ENCODE results near the gene CFAP299.
"Not testable (repeated sequence)": the region's sequence is repeated elsewhere in the genome, so short reads cannot be mapped to it uniquely, and the experiment has no call there.

CFAP299 gene

DNA sequence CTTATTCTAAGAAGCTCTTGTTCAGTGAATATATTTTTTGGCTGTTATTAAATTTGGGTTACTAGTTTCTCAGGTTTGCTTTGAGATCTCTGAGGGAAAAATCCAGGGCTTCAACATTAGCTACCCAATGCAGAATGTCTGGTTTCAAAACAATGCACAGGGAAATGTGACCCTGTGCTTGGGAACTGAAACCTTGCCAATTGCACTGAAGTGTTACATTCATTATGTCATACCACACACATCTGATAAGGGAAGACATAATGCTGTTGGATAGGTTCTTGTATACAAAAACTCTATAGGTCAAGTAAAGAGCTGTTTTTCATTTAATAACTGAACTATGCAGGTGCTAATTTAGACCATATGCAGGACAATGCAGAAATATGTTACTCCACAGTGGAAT, 349.7 kb downstream of the CFAP299 start:
- no peaks in the 10 kb centered on the region for H3K36me3 ChIP-seq (ENCODE audit: control insufficient read depth in 1 of 2, insufficient read depth in 2 of 2, low read length in 2 of 2)
- no peak overlapping the region for H3K4me3 ChIP-seq (ENCODE audit: low read depth in 1 of 2, low read length in 2 of 2)
- H3K4me1 ChIP-seq (ENCODE audit: control insufficient read depth in 1 of 2, insufficient read depth in 2 of 2, low read length in 2 of 2) = peaks cover 0 to 3% of the 10 kb centered on the region in 2 donors
- no peaks in the 10 kb centered on the region for H3K9me3 ChIP-seq (ENCODE audit: control insufficient read depth in 1 of 2, low read length in 2 of 2)
- H3K27ac ChIP-seq (ENCODE audit: low read length) = no peak overlapping the region
- no peaks in the 10 kb centered on the region for H3K27me3 ChIP-seq (ENCODE audit: low read depth, low read length)

DNA sequence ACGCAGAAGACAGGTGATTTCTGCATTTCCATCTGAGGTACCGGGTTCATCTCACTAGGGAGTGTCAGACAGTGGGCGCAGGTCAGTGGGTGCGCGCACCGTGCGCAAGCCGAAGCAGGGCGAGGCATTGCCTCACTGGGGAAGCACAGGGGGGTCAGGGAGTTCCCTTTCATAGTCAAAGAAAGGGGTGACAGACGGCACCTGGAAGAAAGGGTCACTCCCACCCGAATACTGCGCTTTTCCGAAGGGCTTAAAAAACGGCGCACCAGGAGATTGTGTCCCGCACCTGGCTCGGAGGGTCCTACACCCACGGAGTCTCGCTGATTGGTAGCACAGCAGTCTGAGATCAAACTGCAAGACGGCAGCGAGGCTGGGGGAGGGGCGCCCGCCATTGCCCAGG, 352.2 kb downstream of the CFAP299 start:
- not testable (repeated sequence) for H3K4me1 ChIP-seq (ENCODE audit: control insufficient read depth in 1 of 2, insufficient read depth in 2 of 2, low read length in 2 of 2); H3K27me3 ChIP-seq (ENCODE audit: low read depth, low read length); H3K4me3 ChIP-seq (ENCODE audit: low read depth in 1 of 2, low read length in 2 of 2); H3K36me3 ChIP-seq (ENCODE audit: control insufficient read depth in 1 of 2, insufficient read depth in 2 of 2, low read length in 2 of 2); H3K27ac ChIP-seq (ENCODE audit: low read length); H3K9me3 ChIP-seq (ENCODE audit: control insufficient read depth in 1 of 2, low read length in 2 of 2)

DNA sequence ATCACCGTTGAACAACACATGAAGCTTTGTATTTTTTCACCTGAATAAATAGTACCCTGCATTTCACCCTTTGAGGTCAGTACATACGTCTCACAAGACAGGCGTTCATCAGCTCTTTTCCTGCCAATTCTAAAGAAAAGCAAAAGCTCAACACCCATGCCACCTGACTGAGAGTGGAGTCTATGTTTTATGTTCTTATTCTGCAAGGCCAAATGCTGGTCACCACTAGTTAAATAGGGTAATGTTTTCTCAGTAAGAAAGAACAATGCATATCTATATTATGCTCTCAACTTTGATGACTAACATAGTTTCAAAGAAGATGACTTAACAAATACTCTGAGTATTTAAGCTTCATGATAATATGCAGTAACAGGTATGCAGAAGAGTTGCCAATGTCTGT, 358.6 kb downstream of the CFAP299 start:
- Histone ChIP-seq H3K27me3 (ENCODE audit: low read depth, low read length) (no peaks in the 10 kb centered on the region), H3K36me3 (ENCODE audit: control insufficient read depth in 1 of 2, insufficient read depth in 2 of 2, low read length in 2 of 2) (no peaks in the 10 kb centered on the region), H3K9me3 (ENCODE audit: control insufficient read depth in 1 of 2, low read length in 2 of 2) (no peaks in the 10 kb centered on the region), H3K4me1 (ENCODE audit: control insufficient read depth in 1 of 2, insufficient read depth in 2 of 2, low read length in 2 of 2) (no peaks in the 10 kb centered on the region), H3K4me3 (ENCODE audit: low read depth in 1 of 2, low read length in 2 of 2) (no peak overlapping the region), H3K27ac (ENCODE audit: low read length) (no peak overlapping the region)

DNA sequence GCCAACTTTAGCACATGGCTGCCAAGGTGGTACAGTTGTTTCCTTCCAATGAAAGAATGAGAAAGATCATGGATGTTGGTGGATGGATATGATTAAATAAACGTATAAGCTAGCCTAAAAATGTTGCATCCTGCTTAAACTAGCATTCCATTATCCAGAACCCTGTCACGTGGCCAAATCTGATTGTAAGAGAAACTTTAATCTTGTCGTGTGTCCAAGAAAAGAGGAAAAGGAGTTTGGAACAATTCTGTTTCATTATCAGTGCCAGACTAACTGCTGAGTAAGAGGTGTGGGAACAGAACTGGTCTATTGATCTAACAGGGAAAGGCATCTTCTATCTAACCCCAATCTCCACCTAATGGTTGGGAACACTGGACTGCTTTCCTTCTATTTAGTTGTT, 369.8 kb downstream of the CFAP299 start:
- H3K27me3 ChIP-seq (ENCODE audit: low read depth, low read length) = no peaks in the 10 kb centered on the region
- H3K4me3 ChIP-seq (ENCODE audit: low read depth in 1 of 2, low read length in 2 of 2) = no peak overlapping the region
- no peaks in the 10 kb centered on the region for H3K36me3 ChIP-seq (ENCODE audit: control insufficient read depth in 1 of 2, insufficient read depth in 2 of 2, low read length in 2 of 2)
- H3K27ac ChIP-seq (ENCODE audit: low read length) = no peak overlapping the region
- peaks cover 0 to 8% of the 10 kb centered on the region in 2 donors for H3K4me1 ChIP-seq (ENCODE audit: control insufficient read depth in 1 of 2, insufficient read depth in 2 of 2, low read length in 2 of 2)
- no peaks in the 10 kb centered on the region for H3K9me3 ChIP-seq (ENCODE audit: control insufficient read depth in 1 of 2, low read length in 2 of 2)

DNA sequence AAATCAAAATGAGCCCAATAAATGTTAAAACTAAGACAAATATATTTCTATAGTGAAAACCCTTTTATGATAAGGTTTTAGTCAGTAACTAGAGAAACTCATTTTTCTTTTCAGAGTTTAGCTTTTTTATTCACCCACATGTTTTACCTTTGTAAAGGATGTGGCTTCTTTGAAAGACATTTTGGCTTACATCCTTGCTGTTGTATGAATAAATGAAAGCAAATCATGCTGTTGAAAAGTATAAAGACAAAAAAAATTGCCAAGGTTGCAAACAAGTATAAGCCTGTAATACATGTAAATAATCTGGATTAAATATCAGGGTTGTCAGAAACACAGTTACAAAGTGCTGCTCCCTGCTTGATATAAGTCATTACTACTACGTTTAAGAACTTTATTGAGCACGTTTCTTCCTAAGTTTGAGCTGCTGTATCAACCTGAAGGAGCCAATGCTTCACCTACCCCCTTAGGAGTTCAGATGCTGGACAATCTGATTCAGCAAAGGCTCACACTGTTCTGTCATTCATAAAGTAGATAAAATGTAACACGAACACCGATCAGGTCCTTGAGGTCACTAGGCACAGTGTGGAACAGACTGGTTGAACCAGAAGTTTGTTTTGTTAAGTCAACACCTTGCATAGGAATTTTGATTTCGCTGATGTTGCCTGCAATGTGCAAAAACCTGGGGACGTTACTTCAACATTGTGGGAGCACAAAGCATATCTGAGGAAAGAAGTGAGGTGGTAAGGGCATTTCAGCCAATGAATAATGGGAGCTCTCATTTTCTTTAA, 373.7 kb downstream of the CFAP299 start:
- Histone ChIP-seq H3K36me3 (ENCODE audit: control insufficient read depth in 1 of 2, insufficient read depth in 2 of 2, low read length in 2 of 2) (no peaks in the 10 kb centered on the region), H3K9me3 (ENCODE audit: control insufficient read depth in 1 of 2, low read length in 2 of 2) (no peaks in the 10 kb centered on the region), H3K27ac (ENCODE audit: low read length) (no peak overlapping the region), H3K4me3 (ENCODE audit: low read depth in 1 of 2, low read length in 2 of 2) (no peak overlapping the region), H3K4me1 (ENCODE audit: control insufficient read depth in 1 of 2, insufficient read depth in 2 of 2, low read length in 2 of 2) (no peaks in the 10 kb centered on the region), H3K27me3 (ENCODE audit: low read depth, low read length) (no peaks in the 10 kb centered on the region)

DNA sequence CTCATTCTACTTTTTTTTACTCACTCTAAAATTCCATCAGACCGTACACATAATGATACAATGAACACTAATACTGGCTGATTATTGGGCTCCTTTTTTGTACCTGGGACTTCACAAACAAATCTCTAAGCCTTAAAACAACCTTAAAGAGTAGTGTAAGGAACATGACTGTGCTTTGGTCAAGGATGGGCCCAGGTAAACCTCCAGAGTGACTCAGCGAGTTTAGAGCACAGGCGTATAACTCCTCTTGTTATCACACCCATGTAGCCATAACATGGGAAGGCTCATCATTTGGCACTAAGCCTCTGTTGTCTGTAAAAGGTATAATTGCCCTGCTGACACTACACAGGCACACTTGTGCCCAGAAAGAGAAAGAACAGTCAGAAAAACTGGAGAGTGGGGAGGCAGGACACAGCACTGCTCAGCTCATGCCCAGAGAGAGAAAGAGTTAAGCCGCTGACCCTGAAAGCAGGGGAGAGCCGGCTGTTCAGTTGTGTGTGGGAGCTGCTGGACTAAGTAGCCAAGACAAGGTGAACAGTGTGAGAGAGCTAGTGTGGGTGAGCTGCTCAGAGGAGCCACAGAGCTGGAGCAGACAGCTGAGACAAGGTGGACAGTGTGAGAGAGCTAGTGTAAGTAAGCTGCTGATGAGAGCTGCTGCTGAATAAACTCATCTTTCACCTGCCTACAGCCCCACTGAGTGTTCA, 375.4 kb downstream of the CFAP299 start:
- Histone ChIP-seq H3K27me3 (ENCODE audit: low read depth, low read length) (no peaks in the 10 kb centered on the region), H3K4me3 (ENCODE audit: low read depth in 1 of 2, low read length in 2 of 2) (no peak overlapping the region), H3K27ac (ENCODE audit: low read length) (no peak overlapping the region), H3K4me1 (ENCODE audit: control insufficient read depth in 1 of 2, insufficient read depth in 2 of 2, low read length in 2 of 2) (no peaks in the 10 kb centered on the region), H3K9me3 (ENCODE audit: control insufficient read depth in 1 of 2, low read length in 2 of 2) (no peaks in the 10 kb centered on the region), H3K36me3 (ENCODE audit: control insufficient read depth in 1 of 2, insufficient read depth in 2 of 2, low read length in 2 of 2) (no peaks in the 10 kb centered on the region)

DNA sequence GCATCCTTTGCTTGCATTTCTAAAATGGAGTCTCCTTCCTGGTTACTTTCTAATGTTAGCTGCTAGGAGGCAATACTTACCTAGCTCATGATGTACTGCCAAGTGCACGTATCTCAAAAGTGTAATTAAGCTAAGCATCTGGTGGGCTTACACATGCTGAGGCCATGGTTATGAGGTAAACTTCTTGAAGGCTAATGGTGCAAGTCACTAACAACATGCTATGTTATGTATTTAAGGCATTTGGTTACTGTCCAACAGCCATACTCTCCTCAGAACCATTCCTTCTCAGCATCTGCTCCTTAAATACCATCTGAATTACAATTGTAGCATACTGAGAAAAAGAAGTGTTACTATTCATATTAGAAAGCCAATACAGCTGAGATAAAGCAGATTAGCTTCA, 376.4 kb downstream of the CFAP299 start:
- Histone ChIP-seq H3K36me3 (ENCODE audit: control insufficient read depth in 1 of 2, insufficient read depth in 2 of 2, low read length in 2 of 2) (no peaks in the 10 kb centered on the region), H3K4me1 (ENCODE audit: control insufficient read depth in 1 of 2, insufficient read depth in 2 of 2, low read length in 2 of 2) (peaks cover 0 to 7% of the 10 kb centered on the region in 2 donors), H3K27ac (ENCODE audit: low read length) (no peak overlapping the region), H3K9me3 (ENCODE audit: control insufficient read depth in 1 of 2, low read length in 2 of 2) (no peaks in the 10 kb centered on the region), H3K4me3 (ENCODE audit: low read depth in 1 of 2, low read length in 2 of 2) (no peak overlapping the region), H3K27me3 (ENCODE audit: low read depth, low read length) (no peaks in the 10 kb centered on the region)

DNA sequence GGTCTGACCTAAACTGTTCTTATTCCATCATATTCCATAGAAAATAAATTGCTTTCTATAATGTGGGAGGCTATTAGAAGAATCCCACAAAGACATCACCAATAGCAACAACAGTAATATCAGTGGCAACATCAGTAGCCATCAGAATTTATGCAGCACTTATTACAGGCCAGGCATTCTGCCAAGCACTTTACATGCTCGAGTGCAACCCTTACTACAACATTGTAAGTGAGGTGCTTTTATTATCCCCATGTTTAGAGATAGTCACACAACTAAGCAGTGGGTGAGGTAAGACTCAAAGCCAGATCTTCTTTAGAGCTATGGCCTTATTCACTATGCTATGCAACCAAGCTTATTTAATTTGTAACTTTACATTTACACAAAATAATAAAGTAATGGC, 377.9 kb downstream of the CFAP299 start:
- Histone ChIP-seq H3K27ac (ENCODE audit: low read length) (no peak overlapping the region), H3K4me1 (ENCODE audit: control insufficient read depth in 1 of 2, insufficient read depth in 2 of 2, low read length in 2 of 2) (peaks cover 0 to 9% of the 10 kb centered on the region in 2 donors), H3K4me3 (ENCODE audit: low read depth in 1 of 2, low read length in 2 of 2) (no peak overlapping the region), H3K36me3 (ENCODE audit: control insufficient read depth in 1 of 2, insufficient read depth in 2 of 2, low read length in 2 of 2) (no peaks in the 10 kb centered on the region), H3K27me3 (ENCODE audit: low read depth, low read length) (no peaks in the 10 kb centered on the region), H3K9me3 (ENCODE audit: control insufficient read depth in 1 of 2, low read length in 2 of 2) (no peaks in the 10 kb centered on the region)

DNA sequence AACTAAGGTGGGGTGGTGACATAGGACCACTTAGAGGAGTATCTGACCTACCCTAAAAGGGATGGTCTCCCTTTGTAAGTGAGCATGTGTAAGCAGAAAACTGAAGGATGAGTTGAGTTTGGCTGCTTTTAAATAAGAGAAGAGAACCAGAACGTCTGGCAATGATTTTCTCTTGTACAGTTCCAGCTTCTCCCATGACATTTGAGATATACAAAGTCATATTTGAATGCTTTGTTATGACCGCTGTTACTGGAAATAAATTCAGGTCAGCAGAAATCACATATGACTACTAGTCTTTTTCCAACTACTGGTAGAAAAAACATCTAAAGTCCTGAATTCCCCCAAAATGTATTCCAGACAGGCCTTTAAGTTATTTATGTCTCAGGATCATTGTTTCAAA, 381.7 kb downstream of the CFAP299 start:
- Histone ChIP-seq H3K4me1 (ENCODE audit: control insufficient read depth in 1 of 2, insufficient read depth in 2 of 2, low read length in 2 of 2) (peaks cover 0 to 9% of the 10 kb centered on the region in 2 donors), H3K27ac (ENCODE audit: low read length) (no peak overlapping the region), H3K9me3 (ENCODE audit: control insufficient read depth in 1 of 2, low read length in 2 of 2) (peaks cover 0 to 9% of the 10 kb centered on the region in 2 donors), H3K27me3 (ENCODE audit: low read depth, low read length) (no peaks in the 10 kb centered on the region), H3K36me3 (ENCODE audit: control insufficient read depth in 1 of 2, insufficient read depth in 2 of 2, low read length in 2 of 2) (no peaks in the 10 kb centered on the region), H3K4me3 (ENCODE audit: low read depth in 1 of 2, low read length in 2 of 2) (no peak overlapping the region)

DNA sequence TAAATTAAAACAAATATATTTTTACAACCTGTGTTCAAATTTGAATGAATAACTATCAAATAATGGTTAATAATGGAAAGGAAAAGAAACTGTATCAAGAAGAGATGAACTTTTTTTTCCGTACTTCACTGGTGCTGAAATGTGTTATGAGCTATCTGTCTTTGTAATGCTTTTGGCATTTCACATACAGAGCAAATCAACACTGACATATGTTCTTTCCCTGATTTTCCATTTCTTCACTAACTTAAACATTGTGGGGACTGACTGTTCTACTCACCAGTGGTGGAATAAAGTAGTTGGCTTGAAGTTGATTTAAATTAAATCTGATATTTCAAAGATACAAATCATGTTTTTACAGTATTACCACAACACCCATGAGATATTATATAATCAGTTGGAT, 390.9 kb downstream of the CFAP299 start:
- Histone ChIP-seq H3K27me3 (ENCODE audit: low read depth, low read length) (no peaks in the 10 kb centered on the region), H3K27ac (ENCODE audit: low read length) (no peak overlapping the region), H3K4me1 (ENCODE audit: control insufficient read depth in 1 of 2, insufficient read depth in 2 of 2, low read length in 2 of 2) (no peaks in the 10 kb centered on the region), H3K4me3 (ENCODE audit: low read depth in 1 of 2, low read length in 2 of 2) (no peak overlapping the region), H3K9me3 (ENCODE audit: control insufficient read depth in 1 of 2, low read length in 2 of 2) (peaks cover 0 to under 1% of the 10 kb centered on the region in 2 donors), H3K36me3 (ENCODE audit: control insufficient read depth in 1 of 2, insufficient read depth in 2 of 2, low read length in 2 of 2) (no peaks in the 10 kb centered on the region)

DNA sequence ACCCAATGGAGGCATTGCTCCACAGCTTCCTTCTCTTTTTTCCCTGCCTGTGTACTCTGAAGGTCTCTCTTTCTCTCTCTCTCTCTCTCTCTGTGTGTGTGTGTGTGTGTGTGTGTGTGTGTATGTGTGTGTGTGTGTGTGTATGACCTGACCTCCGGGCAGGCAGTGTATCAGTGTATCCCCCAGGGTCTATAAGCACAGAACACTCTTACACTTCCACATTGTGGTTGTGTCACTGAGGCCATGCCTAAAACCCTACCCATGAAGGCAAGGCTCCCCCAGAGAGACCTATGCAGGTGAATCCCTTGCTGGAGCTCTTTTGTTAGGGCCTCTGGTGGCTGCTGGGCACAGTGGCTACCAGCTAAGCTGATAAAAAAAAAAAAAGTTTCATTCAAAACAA, 394.6 kb downstream of the CFAP299 start:
- Histone ChIP-seq H3K9me3 (ENCODE audit: control insufficient read depth in 1 of 2, low read length in 2 of 2) (no peaks in the 10 kb centered on the region), H3K36me3 (ENCODE audit: control insufficient read depth in 1 of 2, insufficient read depth in 2 of 2, low read length in 2 of 2) (no peaks in the 10 kb centered on the region), H3K4me3 (ENCODE audit: low read depth in 1 of 2, low read length in 2 of 2) (no peak overlapping the region)

More for the DNA sequence above, 394.6 kb downstream of the CFAP299 start:
- H3K4me1 ChIP-seq (ENCODE audit: control insufficient read depth in 1 of 2, insufficient read depth in 2 of 2, low read length in 2 of 2) = no peaks in the 10 kb centered on the region
- no peaks in the 10 kb centered on the region for H3K27me3 ChIP-seq (ENCODE audit: low read depth, low read length)
- no peak overlapping the region for H3K27ac ChIP-seq (ENCODE audit: low read length)
